Endothelial cell of umbilical vein (primary cell): Measurements from ENCODE around the gene REC8. TPM values are rescaled to one million over a fixed set of nuclear protein-coding genes. Genes with fewer than 3 reads are reported as not detected.

ENCODE experiments used
- BruUV-seq: library from RNA; stranded (reverse); fragments of 400-500 nt; replicated peaks from 2 replicates; lab custom pipeline; 2021; lab: Mats Ljungman, UMichigan
- CTCF ChIA-PET: fragments of 300-600, 350-600 bp; sonication (Branson Sonifier 250); formaldehyde crosslinking; loops from one replicate; lab custom pipeline; 2021; ENCODE audit warnings: antibody characterized with exemption, inconsistent platforms; lab: Charles Lee
- POLR2A ChIA-PET: fragments of 300-600, 350-600 bp; sonication (Branson Sonifier 250); formaldehyde crosslinking; loops from one replicate; lab custom pipeline; 2021; ENCODE audit warnings: antibody characterized with exemption, inconsistent platforms; lab: Charles Lee
- DNase-seq: peaks from one replicate; pipeline ENCODE4 v3.0.0-alpha.2; 2011; ENCODE audit warnings: low read depth, low spot score
- FAIRE-seq: peaks from 2 replicates; lab custom pipeline; 2011; peaks lifted over from hg19 to GRCh38; lab: Jason Lieb, UNC
- H2AFZ ChIP-seq: 2 replicates; pipeline ENCODE4 v1.6.0; 2012; ENCODE audit warnings: low read depth, low read length, control low read depth, inconsistent platforms
- H3K27ac ChIP-seq: 2 replicates; pipeline ENCODE4 v1.5.1; 2011; ENCODE audit warnings: low read depth, mild to moderate bottlenecking, control low read depth, low read length, moderate library complexity; ENCODE audit not compliant: insufficient read depth
- H3K27me3 ChIP-seq, 2 experiments: 2 replicates each; pipeline versions ENCODE4 v1.6.0 to v1.6.1; 2011; ENCODE audit warnings: low read length in 2 of 2, mixed read lengths in 1 of 2; ENCODE audit not compliant: control insufficient read depth in 2 of 2, insufficient read depth in 2 of 2
- H3K36me3 ChIP-seq, 2 experiments: 2 replicates in 1 of 2; 3 replicates in 1 of 2; pipeline ENCODE4 v1.5.1; 2011; ENCODE audit warnings: low read length in 2 of 2, mild to moderate bottlenecking in 1 of 2, moderate library complexity in 1 of 2; ENCODE audit not compliant: control insufficient read depth in 2 of 2, insufficient read depth in 2 of 2; ENCODE audit errors: extremely low read depth in 1 of 2
- H3K4me1 ChIP-seq: 3 replicates; pipeline ENCODE4 v1.5.1; 2011; ENCODE audit warnings: mild to moderate bottlenecking, low read length; ENCODE audit not compliant: control insufficient read depth, insufficient read depth; ENCODE audit errors: extremely low read depth
- H3K4me2 ChIP-seq: 2 replicates; pipeline ENCODE4 v1.6.1; 2011; ENCODE audit warnings: low read length, control low read depth, mixed read lengths; ENCODE audit not compliant: insufficient read depth
- H3K4me3 ChIP-seq, 3 experiments: fragments of 200-600 bp in 1 of 3; sonication (generic), shearing (Covaris generic) in 1 of 3; replicated peaks in 1 of 3; 2 replicates each; pipeline ENCODE4 v1.5.1; 2011 to 2016; ENCODE audit warnings: control low read depth in 3 of 3, low read length in 3 of 3, mild to moderate bottlenecking in 2 of 3, inconsistent platforms in 1 of 3, low read depth in 1 of 3, moderate library complexity in 1 of 3; ENCODE audit not compliant: insufficient read depth in 1 of 3
- H3K79me2 ChIP-seq: 2 replicates; pipeline ENCODE4 v1.6.0; 2012; ENCODE audit warnings: low read length, inconsistent platforms; ENCODE audit not compliant: control insufficient read depth, insufficient read depth
- H3K9ac ChIP-seq: replicated peaks from 2 replicates; pipeline ENCODE3; 2011; ENCODE audit warnings: low read length, control low read depth; ENCODE audit not compliant: insufficient read depth; ENCODE audit errors: extremely low read depth
- H3K9me1 ChIP-seq: replicated peaks from 3 replicates; pipeline ENCODE4 v1.6.0; 2011; ENCODE audit warnings: mild to moderate bottlenecking, low read length; ENCODE audit not compliant: control insufficient read depth, insufficient read depth; ENCODE audit errors: extremely low read depth
- H3K9me3 ChIP-seq: replicated peaks from 2 replicates; pipeline ENCODE4 v1.5.1; 2012; ENCODE audit warnings: low read length, inconsistent platforms; ENCODE audit not compliant: control insufficient read depth, insufficient read depth
- H4K20me1 ChIP-seq: replicated peaks from 2 replicates; pipeline ENCODE3; 2011; ENCODE audit warnings: mild to moderate bottlenecking, low read length; ENCODE audit not compliant: control insufficient read depth, insufficient read depth; ENCODE audit errors: extremely low read depth
- CTCF ChIP-seq, 2 donors: IDR thresholded peaks; 1 replicate in 1 of 2; 2 replicates in 1 of 2; pipeline ENCODE4 v1.5.1; 2011; ENCODE audit warnings: low read length in 2 of 2, mild to moderate bottlenecking in 2 of 2, moderate library complexity in 2 of 2, control low read depth in 1 of 2, inconsistent platforms in 1 of 2, low read depth in 1 of 2; ENCODE audit not compliant: insufficient read depth in 1 of 2; ENCODE audit errors: extremely low read depth in 1 of 2
- EZH2 ChIP-seq: IDR thresholded peaks from 2 replicates; pipeline ENCODE4 v1.6.1; 2012; ENCODE audit warnings: borderline replicate concordance, low read depth, mild to moderate bottlenecking, moderate library complexity, low read length, inconsistent platforms; ENCODE audit not compliant: severe bottlenecking
- FOS ChIP-seq: IDR thresholded peaks from 2 replicates; pipeline ENCODE4 v1.6.1; 2011; ENCODE audit warnings: mild to moderate bottlenecking, low read length, moderate library complexity, borderline replicate concordance; ENCODE audit not compliant: insufficient read depth
- GATA2 ChIP-seq: IDR thresholded peaks from 2 replicates; pipeline ENCODE4 v1.7.0; 2011; ENCODE audit warnings: low read depth, mild to moderate bottlenecking, moderate library complexity, mixed read lengths, low read length; ENCODE audit not compliant: insufficient read length, insufficient read depth
- JUN ChIP-seq: IDR thresholded peaks from 2 replicates; pipeline ENCODE4 v1.6.1; 2011; ENCODE audit warnings: borderline replicate concordance, low read depth; ENCODE audit not compliant: insufficient read length, insufficient read depth
- MYC ChIP-seq: IDR thresholded peaks from one replicate; pipeline ENCODE4 v1.6.1; 2011; ENCODE audit warnings: mild to moderate bottlenecking, low read depth, low read length
- POLR2A ChIP-seq: IDR thresholded peaks from 2 replicates; pipeline ENCODE4 v1.6.1; 2012; ENCODE audit warnings: low read depth, mild to moderate bottlenecking, control low read depth, low read length
- POLR2AphosphoS5 ChIP-seq: IDR thresholded peaks from 2 replicates; pipeline ENCODE4 v1.6.1; 2012; ENCODE audit warnings: low read depth, mild to moderate bottlenecking, control low read depth, low read length, moderate library complexity; ENCODE audit not compliant: insufficient read depth
- dilution Hi-C: fragments of 300-500 bp; cut with MboI; formaldehyde crosslinking; loops from one replicate; pipeline ENCODE4 v1.15.0; 2019; ENCODE audit warnings: low sequenced_read_pairs; ENCODE audit not compliant: extremely low pct_ligation_motif_present
- intact Hi-C: fragments of 100-400 bp; cut with micrococcal nuclease; formaldehyde crosslinking; loops from one replicate; pipeline ENCODE4 v1.10.0; 2022
- polyA plus RNA-seq, 4 experiments: library from polyadenylated mRNA; depleted of rRNA in 3 of 4; stranded (reverse) in 3 of 4; unstranded in 1 of 4; fragments of >200 nt; gene quantifications; 2 replicates each; pipeline versions ENCODE4 v1.2.1 to v1.2.3, GENCODE V29; 2011 to 2012; ENCODE audit warnings: missing spikeins in 1 of 4
- total RNA-seq: library from RNA; stranded (reverse); gene quantifications from 2 replicates; pipeline ENCODE4 v1.2.3, GENCODE V29; 2021
- TF ChIP-seq, protein P1 (sequence below): IDR thresholded peaks from 2 replicates; pipeline ENCODE4 v1.6.1; 2011; ENCODE audit not compliant: insufficient read depth, insufficient read length

REC8 gene
- total and polyA plus RNA-seq, 2 donors (not counting 3 experiments of a cell fraction or from before 2014, with no cell fraction given), result 12.5 to 33.6 TPM

- POLR2A ChIA-PET, result no interaction called here
- H3K9me3 ChIP-seq, result no peaks in the 10 kb centered on the region
- TF ChIP-seq POLR2AphosphoS5, result no peak
- no peak for TF ChIP-seq CTCF (IDR thresholded peaks at IDR 0.05; ENCODE audit: extremely low read depth in 1 of 2, insufficient read depth in 1 of 2, low read depth in 1 of 2, low read length in 2 of 2)
- no peak for TF ChIP-seq MYC
- TF ChIP-seq, protein P1, sequence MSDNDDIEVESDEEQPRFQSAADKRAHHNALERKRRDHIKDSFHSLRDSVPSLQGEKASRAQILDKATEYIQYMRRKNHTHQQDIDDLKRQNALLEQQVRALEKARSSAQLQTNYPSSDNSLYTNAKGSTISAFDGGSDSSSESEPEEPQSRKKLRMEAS, result no peak
- TF ChIP-seq FOS, result no peak
- TF ChIP-seq JUN, result no peak
- TF ChIP-seq EZH2, result no peak
- no peak for TF ChIP-seq POLR2A
- no peak for TF ChIP-seq GATA2
- H3K79me2 ChIP-seq, result peaks cover 25% of the 10 kb centered on the region
- no peak overlapping the region for H3K27ac ChIP-seq
- dilution Hi-C loops (no loop called here), intact Hi-C loops (no loop called here)
- FAIRE-seq (no peak), DNase-seq (no peak)
- no peaks in the 10 kb centered on the region for H3K27me3 ChIP-seq
- H3K4me2 ChIP-seq, result no peak overlapping the region
- CTCF ChIA-PET, result interaction anchor here (7.8 kb wide), 1 partner anchor 11 kb away, joined by 63 read pairs; the partner anchor contains the start of gene IRF9
- no peaks in the 10 kb centered on the region for H4K20me1 ChIP-seq
- no peaks in the 10 kb centered on the region for H3K9me1 ChIP-seq
- no peak overlapping the region for H2AFZ ChIP-seq
- BruUV-seq, result no TSS peak
- no peak overlapping the region for H3K4me3 ChIP-seq
- no peak overlapping the region for H3K9ac ChIP-seq
- peaks cover 5 to 25% of the 10 kb centered on the region in 2 experiments for H3K36me3 ChIP-seq
- peaks cover 16% of the 10 kb centered on the region for H3K4me1 ChIP-seq
Measured at GRCh38 chr14:24150061-24150460, 21.8 kb upstream of the REC8 start.
